OCI-LY7 (cell line): ENCODE results near the gene EIF4G1. TPM values are rescaled to one million over a fixed set of nuclear protein-coding genes. Genes with fewer than 3 reads are reported as not detected.

Experiments used
- BruUV-seq: library from RNA; stranded (reverse); fragments of 400-500 nt; replicated peaks from 2 replicates; lab custom pipeline; 2021; lab: Mats Ljungman, UMichigan
- CTCF ChIA-PET: fragments of 300-600 bp; sonication (Branson Sonifier 250); formaldehyde crosslinking; loops from one replicate; lab custom pipeline; 2022; ENCODE audit warnings: antibody characterized with exemption; ENCODE audit not compliant: unreplicated experiment; lab: Charles Lee
- POLR2A ChIA-PET: fragments of 300-600 bp; sonication (Branson Sonifier 250); formaldehyde crosslinking; loops from one replicate; lab custom pipeline; 2022; ENCODE audit warnings: antibody characterized with exemption; lab: Charles Lee
- DNase-seq: peaks from one replicate; pipeline ENCODE4 v3.0.0-alpha.2; 2015; ENCODE audit warnings: low spot score
- H2AFZ ChIP-seq: fragments of 200-600 bp; sonication (generic), shearing (Covaris generic); 2 replicates; pipeline ENCODE4 v1.6.1; 2014; ENCODE audit warnings: mild to moderate bottlenecking, antibody characterized with exemption, low read length, moderate library complexity
- H3K27ac ChIP-seq: fragments of 200-600 bp; sonication (generic); 2 replicates; pipeline ENCODE4 v1.5.1; 2014; ENCODE audit warnings: mixed run types, low read depth, mild to moderate bottlenecking, moderate library complexity, low read length, inconsistent platforms; ENCODE audit not compliant: poor library complexity, severe bottlenecking
- H3K36me3 ChIP-seq: fragments of 200-600 bp; sonication (generic); 2 replicates; pipeline ENCODE4 v1.6.1; 2014; ENCODE audit warnings: mild to moderate bottlenecking, antibody characterized with exemption, low read length, moderate library complexity, mixed read lengths; ENCODE audit not compliant: insufficient read depth
- H3K4me1 ChIP-seq: fragments of 200-600 bp; sonication (generic); 2 replicates; pipeline ENCODE4 v1.5.1; 2014; ENCODE audit warnings: mild to moderate bottlenecking, low read length; ENCODE audit not compliant: insufficient read depth, poor library complexity, severe bottlenecking
- H3K4me2 ChIP-seq: fragments of 200-600 bp; sonication (generic); 2 replicates; pipeline ENCODE4 v1.6.1; 2014; ENCODE audit warnings: mild to moderate bottlenecking, low read length
- H3K4me3 ChIP-seq: fragments of 200-600 bp; sonication (generic); 2 replicates; pipeline ENCODE4 v1.5.1; 2014; ENCODE audit warnings: mild to moderate bottlenecking, low read depth, low read length; ENCODE audit not compliant: poor library complexity, severe bottlenecking
- H3K79me2 ChIP-seq: fragments of 200-600 bp; sonication (generic); 2 replicates; pipeline ENCODE4 v1.6.1; 2016; ENCODE audit warnings: low read depth, mild to moderate bottlenecking, low read length, moderate library complexity, mixed read lengths; ENCODE audit not compliant: insufficient read depth
- H3K9me2 ChIP-seq: fragments of 200-600 bp; sonication (generic); 2 replicates; pipeline ENCODE4 v1.6.1; 2016; ENCODE audit warnings: mild to moderate bottlenecking, low read length, mixed read lengths; ENCODE audit not compliant: insufficient read depth
- H3K9me3 ChIP-seq: fragments of 200-600 bp; sonication (generic); 2 replicates; pipeline ENCODE4 v1.6.1; 2014; ENCODE audit warnings: mild to moderate bottlenecking, mixed run types, low read length, mixed read lengths
- H4K20me1 ChIP-seq: fragments of 200-600 bp; sonication (generic); 2 replicates; pipeline ENCODE4 v1.6.1; 2014; ENCODE audit warnings: mild to moderate bottlenecking, antibody characterized with exemption, low read length, moderate library complexity, mixed read lengths; ENCODE audit not compliant: insufficient read depth
- intact Hi-C: fragments of 100-400 bp; cut with micrococcal nuclease; formaldehyde crosslinking; loops from one replicate; pipeline ENCODE4 v1.10.0; 2022; ENCODE audit not compliant: unreplicated experiment
- total RNA-seq, 2 experiments: library from RNA; depleted of rRNA in 1 of 2; stranded (reverse); fragments of >200 nt in 1 of 2; shearing (Covaris generic) in 1 of 2; gene quantifications; 2 replicates each; pipeline ENCODE4 v1.2.3, GENCODE V29; 2014 to 2022
- TF ChIP-seq, protein P1 (sequence below): fragments of 200-600 bp; sonication (generic); conservative IDR thresholded peaks from 2 replicates; pipeline ENCODE4 v1.5.1; 2014; ENCODE audit warnings: mild to moderate bottlenecking, antibody characterized with exemption, low read length, moderate library complexity, mixed read lengths

The EIF4G1 gene
- total RNA-seq, 2 experiments from 2014 or later: 245 to 412 TPM

DNA sequence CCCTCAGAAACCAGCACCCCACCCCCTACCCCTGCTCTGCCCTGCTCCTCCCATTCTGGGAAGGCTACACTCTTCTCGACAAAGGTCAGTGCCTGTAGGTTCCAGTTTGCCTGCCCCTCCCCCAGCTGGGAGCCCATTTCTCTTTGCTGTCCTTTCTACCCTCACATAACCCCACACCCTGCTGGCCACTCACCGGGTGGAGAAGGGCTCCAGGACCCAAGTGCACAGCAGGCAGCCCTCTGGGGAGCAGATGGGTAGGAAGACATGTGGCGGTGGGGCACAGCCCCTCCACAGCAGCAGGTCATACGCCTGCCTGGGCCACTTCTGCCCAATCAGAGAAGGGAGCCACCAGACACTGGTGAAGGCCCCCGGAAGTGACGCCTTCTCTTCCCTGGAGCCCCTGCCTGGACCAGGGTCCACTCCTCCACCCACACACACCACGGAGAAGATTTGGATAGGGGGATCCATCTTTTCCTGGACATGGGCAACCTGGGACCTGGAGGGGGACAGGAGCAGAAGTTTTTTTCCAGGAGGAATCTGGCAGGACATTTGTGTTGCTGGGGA, 63.6 kb downstream of the EIF4G1 start, which contains the start of gene THPO:
TSS of gene THPO (minus strand) at position 326 of the 564 bp plus-strand sequence. CDS start 1,948 bp downstream, outside the sequence.
- H3K4me2 ChIP-seq: peak within 1 kb of the TSS; percentile 18
- H4K20me1 ChIP-seq: no peaks in the 10 kb centered on the region
- no TSS peak for BruUV-seq
- ChIA-PET CTCF (no interaction called here), POLR2A (interaction anchor here (1.1 kb wide), 1 partner anchor 136 kb away, joined by 4 read pairs; no protein-coding TSS in a partner anchor)
- no peaks in the 10 kb centered on the region for H3K9me2 ChIP-seq
- H3K27ac ChIP-seq: no peak within 1 kb of the TSS
- H3K4me1 ChIP-seq: peaks cover 9% of the 10 kb centered on the region
- intact Hi-C loops: no loop called here
- no peaks in the 10 kb centered on the region for H3K9me3 ChIP-seq
- DNase-seq: no peak
- H3K4me3 ChIP-seq: no peak within 1 kb of the TSS
- H2AFZ ChIP-seq: peak within 1 kb of the TSS; percentile 46; the same call in 1 of the 2 replicates
- H3K79me2 ChIP-seq: no peaks in the 10 kb centered on the region
- TF ChIP-seq, protein P1, sequence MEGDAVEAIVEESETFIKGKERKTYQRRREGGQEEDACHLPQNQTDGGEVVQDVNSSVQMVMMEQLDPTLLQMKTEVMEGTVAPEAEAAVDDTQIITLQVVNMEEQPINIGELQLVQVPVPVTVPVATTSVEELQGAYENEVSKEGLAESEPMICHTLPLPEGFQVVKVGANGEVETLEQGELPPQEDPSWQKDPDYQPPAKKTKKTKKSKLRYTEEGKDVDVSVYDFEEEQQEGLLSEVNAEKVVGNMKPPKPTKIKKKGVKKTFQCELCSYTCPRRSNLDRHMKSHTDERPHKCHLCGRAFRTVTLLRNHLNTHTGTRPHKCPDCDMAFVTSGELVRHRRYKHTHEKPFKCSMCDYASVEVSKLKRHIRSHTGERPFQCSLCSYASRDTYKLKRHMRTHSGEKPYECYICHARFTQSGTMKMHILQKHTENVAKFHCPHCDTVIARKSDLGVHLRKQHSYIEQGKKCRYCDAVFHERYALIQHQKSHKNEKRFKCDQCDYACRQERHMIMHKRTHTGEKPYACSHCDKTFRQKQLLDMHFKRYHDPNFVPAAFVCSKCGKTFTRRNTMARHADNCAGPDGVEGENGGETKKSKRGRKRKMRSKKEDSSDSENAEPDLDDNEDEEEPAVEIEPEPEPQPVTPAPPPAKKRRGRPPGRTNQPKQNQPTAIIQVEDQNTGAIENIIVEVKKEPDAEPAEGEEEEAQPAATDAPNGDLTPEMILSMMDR: no peak
- H3K36me3 ChIP-seq: no peaks in the 10 kb centered on the region

DNA sequence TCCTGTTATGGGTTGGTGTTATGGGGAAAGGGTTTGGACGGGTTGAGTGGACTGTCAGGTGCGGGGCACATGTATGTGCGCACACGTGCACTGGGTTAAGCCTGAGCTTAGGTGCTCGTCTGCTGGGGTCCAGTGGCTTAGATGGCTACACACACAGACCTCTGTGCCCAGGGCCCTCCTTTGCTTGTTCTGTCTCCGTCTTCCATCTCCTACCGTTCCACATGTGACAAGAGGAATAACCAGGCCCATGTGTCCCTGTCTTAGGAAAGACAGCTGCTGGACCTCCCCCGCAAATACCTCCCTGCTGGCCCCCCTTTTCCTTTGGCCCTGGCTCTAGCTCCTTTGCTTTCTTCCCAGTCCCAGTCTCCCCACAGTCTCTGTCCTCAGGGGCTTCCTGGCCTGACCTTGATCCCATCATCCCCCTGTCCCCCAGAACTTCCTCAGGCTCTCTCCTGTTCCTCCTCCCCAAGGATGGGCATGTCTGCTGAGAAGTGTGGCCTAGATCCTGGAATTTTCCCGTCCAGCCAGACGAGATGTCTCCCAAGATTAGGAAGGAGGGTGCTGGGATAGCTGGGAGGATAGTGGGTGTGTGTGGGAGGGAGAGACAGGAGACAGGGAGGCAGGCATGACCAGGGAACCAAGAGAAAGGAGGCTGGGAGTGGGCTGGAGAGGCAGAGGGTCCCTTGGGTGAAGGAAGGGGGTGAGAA, 64.4 kb downstream of the EIF4G1 start:
- intact Hi-C loops: no loop called here
- no peak overlapping the region for H2AFZ ChIP-seq
- no peak overlapping the region for H3K4me2 ChIP-seq
- BruUV-seq: no TSS peak
- no peaks in the 10 kb centered on the region for H3K79me2 ChIP-seq
- H3K4me3 ChIP-seq: no peak overlapping the region
- no peaks in the 10 kb centered on the region for H4K20me1 ChIP-seq
- no peak for DNase-seq
- H3K27ac ChIP-seq: no peak overlapping the region
- no peaks in the 10 kb centered on the region for H3K9me3 ChIP-seq
- H3K4me1 ChIP-seq: peaks cover 9% of the 10 kb centered on the region
- TF ChIP-seq, protein P1: no peak
- H3K9me2 ChIP-seq: no peaks in the 10 kb centered on the region
- H3K36me3 ChIP-seq: no peaks in the 10 kb centered on the region
- CTCF ChIA-PET: no interaction called here
- POLR2A ChIA-PET: interaction anchor here (0.6 kb wide), 1 partner anchor 305 kb away, joined by 3 read pairs; no protein-coding TSS in a partner anchor
